Mononuclear cell (primary cell): Measurements from ENCODE around the gene OSBP2. TPM values are rescaled to one million over a fixed set of nuclear protein-coding genes. Genes with fewer than 3 reads are reported as not detected.

Source experiments
- H3K27me3 ChIP-seq: 2 replicates; pipeline ENCODE4 v1.6.0; 2011; ENCODE audit warnings: low read length, control low read depth; ENCODE audit not compliant: insufficient read depth
- H3K4me1 ChIP-seq: 2 replicates; pipeline ENCODE4 v1.5.1; 2011; ENCODE audit warnings: mild to moderate bottlenecking, low read length, control low read depth; ENCODE audit not compliant: insufficient read depth
- H3K4me3 ChIP-seq: 2 replicates; pipeline ENCODE4 v1.5.1; 2011; ENCODE audit warnings: mild to moderate bottlenecking, low read length, moderate library complexity
- H3K9me3 ChIP-seq: 2 replicates; pipeline ENCODE4 v1.5.1; 2011; ENCODE audit warnings: low read depth, mild to moderate bottlenecking, control low read depth, low read length
- total RNA-seq: library from RNA; depleted of rRNA; stranded (reverse); fragments of >200 nt; gene quantifications from one replicate; pipeline ENCODE4 v1.2.3, GENCODE V29; 2012

OSBP2 gene
- total RNA-seq, 1 donor = 3.1 TPM

- H3K27me3 ChIP-seq = no peaks in the 10 kb centered on the region
- H3K9me3 ChIP-seq = no peaks in the 10 kb centered on the region
- no peak overlapping the region for H3K4me3 ChIP-seq
- H3K4me1 ChIP-seq = no peaks in the 10 kb centered on the region
Measured at GRCh38 chr22:30782613-30783012, 87.9 kb downstream of the OSBP2 start.

DNA sequence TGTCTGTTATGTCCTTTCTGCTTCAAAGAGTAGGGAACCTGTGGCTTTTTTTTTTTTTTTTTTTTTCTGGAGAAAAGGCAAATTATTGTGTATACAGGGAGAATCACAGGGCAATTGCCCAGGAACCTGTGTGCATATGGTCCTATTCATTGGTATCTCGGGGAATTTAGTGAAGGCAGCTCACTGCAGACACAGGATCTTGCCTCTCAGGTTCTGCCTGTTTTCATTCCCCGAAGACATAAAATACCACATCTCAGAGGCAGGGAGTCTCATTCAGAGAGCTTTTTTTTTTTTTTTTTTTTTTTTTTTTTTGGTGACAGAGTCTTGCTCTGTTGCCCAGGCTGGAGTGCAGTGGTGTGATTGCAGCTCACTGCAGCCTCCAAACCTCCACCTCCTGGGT is 88.3 kb downstream of the OSBP2 start:
- H3K27me3 ChIP-seq = no peaks in the 10 kb centered on the region
- no peak overlapping the region for H3K4me3 ChIP-seq
- no peaks in the 10 kb centered on the region for H3K4me1 ChIP-seq
- H3K9me3 ChIP-seq = no peaks in the 10 kb centered on the region

GRCh38 chr22:30785527-30785926 is 90.9 kb downstream of the OSBP2 start:
- H3K9me3 ChIP-seq = no peaks in the 10 kb centered on the region
- no peaks in the 10 kb centered on the region for H3K4me1 ChIP-seq
- H3K27me3 ChIP-seq = no peaks in the 10 kb centered on the region
- H3K4me3 ChIP-seq = no peak overlapping the region

DNA sequence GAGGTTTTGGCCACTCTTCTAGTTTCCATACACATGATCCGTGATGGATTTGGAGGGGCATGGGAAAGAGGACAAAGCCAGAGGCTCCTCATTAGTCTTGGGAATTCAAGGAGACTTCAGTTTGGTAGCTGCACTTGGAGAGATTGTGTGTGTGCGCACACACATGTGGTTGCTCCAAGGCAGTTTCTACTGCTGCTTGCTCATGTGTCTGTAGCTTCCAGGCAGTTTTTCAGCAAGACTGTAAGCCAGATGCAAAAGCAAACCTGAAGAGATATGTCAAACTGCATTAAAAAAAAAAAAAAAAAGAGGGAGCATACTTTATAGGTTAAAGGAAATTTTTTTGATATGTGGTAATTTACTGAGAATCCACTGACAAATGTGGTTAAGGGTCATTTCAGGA is 95.7 kb downstream of the OSBP2 start:
- Histone ChIP-seq H3K4me3 (no peak overlapping the region), H3K27me3 (no peaks in the 10 kb centered on the region), H3K9me3 (no peaks in the 10 kb centered on the region), H3K4me1 (no peaks in the 10 kb centered on the region)

GRCh38 chr22:30792456-30792855 is 97.8 kb downstream of the OSBP2 start:
- H3K27me3 ChIP-seq = no peaks in the 10 kb centered on the region
- H3K4me3 ChIP-seq = no peak overlapping the region
- H3K4me1 ChIP-seq = no peaks in the 10 kb centered on the region
- no peaks in the 10 kb centered on the region for H3K9me3 ChIP-seq

- H3K4me3 ChIP-seq = no peak overlapping the region
- no peaks in the 10 kb centered on the region for H3K27me3 ChIP-seq
- H3K9me3 ChIP-seq = no peaks in the 10 kb centered on the region
- no peaks in the 10 kb centered on the region for H3K4me1 ChIP-seq
Measured at GRCh38 chr22:30795118-30795517, 100.4 kb downstream of the OSBP2 start.

DNA sequence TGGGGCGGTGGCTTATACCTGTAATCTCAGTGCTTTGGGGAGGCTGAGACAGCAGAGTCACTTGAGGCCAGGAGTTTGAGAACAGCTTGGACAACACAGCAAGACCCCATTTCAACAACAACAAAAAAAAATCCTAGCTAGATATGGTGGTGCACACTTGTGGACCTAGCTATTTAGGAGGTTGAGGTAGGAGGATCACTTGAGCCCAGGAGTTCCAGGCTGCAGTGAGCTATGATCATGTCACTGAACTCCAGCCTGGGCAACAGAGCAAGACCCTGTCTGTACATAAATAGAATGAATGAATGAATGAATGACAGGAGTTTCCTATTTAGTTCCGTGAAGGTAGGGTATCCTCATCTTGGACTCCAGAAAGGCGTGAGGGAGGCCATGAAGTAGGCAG is 107.0 kb downstream of the OSBP2 start:
- H3K4me1 ChIP-seq = peaks cover 4% of the 10 kb centered on the region
- no peaks in the 10 kb centered on the region for H3K9me3 ChIP-seq
- peaks cover 19% of the 10 kb centered on the region for H3K27me3 ChIP-seq
- no peak overlapping the region for H3K4me3 ChIP-seq

DNA sequence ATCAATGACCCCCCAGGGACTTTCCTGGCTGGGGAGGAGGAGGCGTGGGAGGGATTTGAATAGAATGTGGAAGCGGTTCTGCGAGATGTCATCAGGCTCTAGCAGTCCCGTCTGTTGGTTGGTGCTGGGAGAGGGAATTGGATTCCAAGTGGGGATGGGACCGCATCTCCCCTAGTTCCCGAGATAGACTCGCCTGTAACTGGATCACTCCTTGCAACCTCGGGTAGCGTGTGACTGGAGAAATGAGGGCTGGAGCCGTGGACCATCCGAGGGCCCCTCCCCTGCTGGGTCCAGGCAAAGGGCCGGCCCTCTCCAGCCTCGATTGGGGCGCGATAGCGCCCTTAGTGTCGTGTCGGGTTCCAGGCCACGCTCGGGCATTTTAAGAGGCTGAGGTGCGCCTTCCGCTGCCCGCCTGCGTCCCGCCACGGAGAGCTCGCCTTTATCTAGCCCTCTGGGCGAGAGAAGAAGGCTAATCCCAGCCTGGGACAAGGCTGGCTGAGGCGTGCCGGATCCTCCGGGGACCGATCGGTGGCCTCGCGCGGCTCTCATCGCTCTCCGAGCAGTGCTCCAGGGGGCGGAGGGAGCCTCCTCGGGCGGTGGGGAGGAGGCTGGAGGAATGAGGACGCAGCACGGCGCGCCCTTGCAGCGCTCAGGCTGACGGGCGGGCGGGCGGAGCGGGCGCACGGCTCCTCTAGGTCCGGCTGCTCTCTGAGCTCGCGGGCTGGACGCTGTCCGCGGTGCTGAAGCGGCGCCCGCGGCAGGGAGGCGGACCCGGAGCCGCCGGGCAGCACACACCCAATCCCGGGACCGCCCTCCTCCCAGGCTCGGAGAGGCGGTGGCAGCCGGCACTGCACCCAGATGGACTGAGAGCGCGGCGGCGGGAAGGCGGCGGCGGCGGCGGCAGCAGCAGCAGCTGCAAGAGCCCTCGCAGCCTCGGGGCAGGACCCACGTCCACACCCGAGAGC is 107.8 kb downstream of the OSBP2 start:
- Histone ChIP-seq H3K9me3 (no peaks in the 10 kb centered on the region), H3K4me3 (no peak overlapping the region), H3K4me1 (peaks cover 4% of the 10 kb centered on the region), H3K27me3 (peaks cover 19% of the 10 kb centered on the region)

GRCh38 chr22:30803679-30804078 is 109.0 kb downstream of the OSBP2 start:
- no peaks in the 10 kb centered on the region for H3K9me3 ChIP-seq
- H3K4me3 ChIP-seq = no peak overlapping the region
- peaks cover 19% of the 10 kb centered on the region for H3K27me3 ChIP-seq
- peaks cover 4% of the 10 kb centered on the region for H3K4me1 ChIP-seq

DNA sequence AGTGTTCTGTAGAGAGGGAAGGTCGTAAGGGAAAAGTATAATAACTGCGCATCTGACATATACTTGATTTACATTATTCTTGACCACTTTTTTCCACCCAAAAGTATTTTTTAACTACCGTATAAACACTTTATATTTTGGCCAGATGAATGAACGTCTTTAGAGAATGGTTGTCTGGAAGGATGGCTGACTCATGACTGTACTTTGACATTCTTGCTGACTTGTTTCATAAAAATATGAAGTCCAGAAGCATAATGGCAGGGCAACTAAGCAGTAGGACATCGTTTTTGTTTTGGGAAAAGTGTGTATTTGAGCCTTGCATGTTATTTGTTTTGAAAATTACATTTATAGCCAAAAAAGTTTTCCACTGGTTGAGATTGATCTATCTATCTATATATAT is 110.0 kb downstream of the OSBP2 start:
- Histone ChIP-seq H3K4me1 (peaks cover 4% of the 10 kb centered on the region), H3K9me3 (no peaks in the 10 kb centered on the region), H3K4me3 (no peak overlapping the region), H3K27me3 (peaks cover 19% of the 10 kb centered on the region)

- Histone ChIP-seq H3K4me1 (peaks cover 4% of the 10 kb centered on the region), H3K9me3 (no peaks in the 10 kb centered on the region), H3K4me3 (no peak overlapping the region), H3K27me3 (peaks cover 10% of the 10 kb centered on the region)
Measured at GRCh38 chr22:30806391-30806861, 111.8 kb downstream of the OSBP2 start.

DNA sequence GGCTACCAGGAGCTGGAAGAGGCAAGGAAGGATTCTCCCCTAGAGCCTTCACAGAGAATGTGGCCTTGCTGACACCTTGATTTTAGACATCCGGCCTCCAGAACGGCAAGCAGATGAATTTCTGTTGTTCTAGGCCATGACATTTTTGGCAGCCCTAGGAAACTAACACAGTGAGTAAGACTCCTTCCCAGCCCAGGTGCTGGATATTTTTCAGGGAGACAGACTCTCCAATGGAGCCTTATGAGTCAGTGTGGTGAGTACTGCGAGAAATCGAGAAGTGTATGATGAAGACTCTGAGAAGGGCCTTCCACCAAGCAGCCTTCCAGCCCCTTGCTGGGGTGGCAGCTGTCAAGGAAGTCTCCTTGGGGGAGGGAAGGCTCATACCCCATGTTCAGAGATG is 114.4 kb downstream of the OSBP2 start:
- H3K9me3 ChIP-seq = no peaks in the 10 kb centered on the region
- no peaks in the 10 kb centered on the region for H3K27me3 ChIP-seq
- H3K4me1 ChIP-seq = no peaks in the 10 kb centered on the region

DNA sequence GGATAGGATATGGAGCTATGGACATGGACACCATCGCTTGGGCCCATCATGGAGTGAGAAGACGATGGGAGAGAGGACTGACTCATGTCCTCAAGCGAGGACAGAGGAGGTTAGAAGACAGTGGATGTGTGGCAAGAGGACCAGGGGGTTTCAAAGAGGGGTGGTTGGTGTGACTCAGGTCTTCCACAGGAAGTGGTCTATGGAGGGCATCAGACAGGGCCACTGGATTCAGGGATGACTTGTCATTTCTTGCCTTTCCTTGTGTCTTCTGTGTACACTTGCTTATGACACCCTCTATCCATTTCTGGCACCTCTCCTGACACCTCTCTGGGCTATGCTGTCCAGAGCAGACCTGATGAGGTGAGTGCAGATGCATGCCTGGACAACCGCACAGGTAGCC is 115.4 kb downstream of the OSBP2 start:
- Histone ChIP-seq H3K27me3 (no peaks in the 10 kb centered on the region), H3K4me3 (no peak overlapping the region), H3K4me1 (no peaks in the 10 kb centered on the region), H3K9me3 (no peaks in the 10 kb centered on the region)

More for the DNA sequence above, 114.4 kb downstream of the OSBP2 start:
- no peak overlapping the region for H3K4me3 ChIP-seq

- no peaks in the 10 kb centered on the region for H3K27me3 ChIP-seq
- H3K9me3 ChIP-seq = no peaks in the 10 kb centered on the region
- no peak overlapping the region for H3K4me3 ChIP-seq
- H3K4me1 ChIP-seq = no peaks in the 10 kb centered on the region
Measured at GRCh38 chr22:30813936-30814335, 119.3 kb downstream of the OSBP2 start.

DNA sequence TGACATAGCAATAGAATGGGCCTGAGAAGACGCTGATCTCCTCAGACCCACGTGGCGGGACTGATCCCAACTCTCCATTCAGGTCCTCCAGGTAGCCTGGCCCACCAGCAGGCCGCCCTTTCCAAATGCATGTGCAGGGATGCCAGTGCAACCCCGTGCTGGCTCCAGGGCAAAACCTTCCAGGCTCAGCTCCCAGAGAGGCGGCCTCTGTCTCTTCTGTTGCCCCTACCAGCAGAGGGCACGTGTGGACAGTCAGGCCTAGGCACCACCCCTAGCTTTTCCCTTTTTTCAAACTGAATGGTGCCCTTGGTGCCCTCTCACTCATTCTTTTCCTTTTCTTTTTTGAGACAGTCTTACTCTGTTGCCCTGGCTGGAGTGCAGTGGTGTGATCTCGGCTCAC is 121.7 kb downstream of the OSBP2 start:
- Histone ChIP-seq H3K9me3 (no peaks in the 10 kb centered on the region), H3K4me3 (no peak overlapping the region), H3K4me1 (no peaks in the 10 kb centered on the region), H3K27me3 (peaks cover 10% of the 10 kb centered on the region)

GRCh38 chr22:30821381-30821780 is 126.7 kb downstream of the OSBP2 start:
- no peaks in the 10 kb centered on the region for H3K9me3 ChIP-seq
- peaks cover 40% of the 10 kb centered on the region for H3K27me3 ChIP-seq
- H3K4me1 ChIP-seq = peaks cover 7% of the 10 kb centered on the region
- H3K4me3 ChIP-seq = no peak overlapping the region
